NCI-H146 treated with DMSO at 0.1 percent for 48 hours (cell line): Measurements from ENCODE around the gene LY6G6D.

ENCODE experiments used
- DNase-seq: peaks from one replicate; lab custom pipeline; 2025; ENCODE audit not compliant: unreplicated experiment; lab: John Stamatoyannopoulos, UW

The LY6G6D gene

DNA sequence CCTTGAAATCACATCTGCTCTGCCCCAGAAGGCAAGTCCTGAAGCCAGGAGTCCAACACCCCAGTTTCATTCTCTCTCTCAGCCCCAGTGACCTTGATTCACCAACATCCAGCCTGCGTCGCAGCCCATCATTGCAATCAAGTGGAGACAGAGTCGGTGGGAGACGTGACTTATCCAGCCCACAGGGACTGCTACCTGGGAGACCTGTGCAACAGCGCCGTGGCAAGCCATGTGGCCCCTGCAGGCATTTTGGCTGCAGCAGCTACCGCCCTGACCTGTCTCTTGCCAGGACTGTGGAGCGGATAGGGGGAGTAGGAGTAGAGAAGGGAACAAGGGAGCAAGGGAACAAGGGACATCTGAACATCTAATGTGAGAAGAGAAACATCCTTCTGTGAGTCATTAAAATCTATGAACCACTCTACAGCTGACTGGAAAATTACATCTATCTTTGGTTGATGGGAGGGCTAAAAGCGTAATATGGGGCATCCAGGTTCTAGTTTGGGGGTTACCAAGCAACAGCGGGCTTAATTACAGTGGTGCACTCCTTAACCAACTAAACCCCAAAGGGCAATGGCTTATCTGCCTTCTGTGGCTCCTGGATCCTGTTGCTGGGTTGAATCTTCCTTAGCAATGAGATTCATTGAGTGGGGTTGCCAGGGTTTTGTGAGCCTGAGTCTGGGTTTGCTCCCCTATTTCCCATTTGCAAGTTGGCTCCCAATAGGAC lies 2.5 kb downstream of the LY6G6D start:
- no peak for DNase-seq

DNA sequence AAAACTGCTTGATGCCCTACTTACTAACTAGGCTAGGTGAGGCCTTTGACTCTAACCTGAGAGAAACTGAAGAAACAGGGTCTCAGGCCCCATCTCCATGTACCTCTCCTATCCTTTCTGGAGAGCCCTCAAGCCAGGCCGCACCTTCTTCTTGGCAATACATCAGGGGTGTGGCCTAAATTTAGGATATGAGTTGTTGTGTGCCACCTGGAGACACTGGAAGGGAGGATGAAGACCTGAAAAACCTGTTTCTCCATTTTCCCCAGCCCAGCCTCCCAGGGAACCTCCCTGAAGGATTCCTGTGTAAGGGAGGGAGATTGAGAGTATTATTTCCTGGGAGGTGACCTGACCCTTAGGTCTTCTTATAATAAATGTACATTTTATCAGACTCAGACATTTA lies 3.1 kb downstream of the LY6G6D start:
- no peak for DNase-seq

DNA sequence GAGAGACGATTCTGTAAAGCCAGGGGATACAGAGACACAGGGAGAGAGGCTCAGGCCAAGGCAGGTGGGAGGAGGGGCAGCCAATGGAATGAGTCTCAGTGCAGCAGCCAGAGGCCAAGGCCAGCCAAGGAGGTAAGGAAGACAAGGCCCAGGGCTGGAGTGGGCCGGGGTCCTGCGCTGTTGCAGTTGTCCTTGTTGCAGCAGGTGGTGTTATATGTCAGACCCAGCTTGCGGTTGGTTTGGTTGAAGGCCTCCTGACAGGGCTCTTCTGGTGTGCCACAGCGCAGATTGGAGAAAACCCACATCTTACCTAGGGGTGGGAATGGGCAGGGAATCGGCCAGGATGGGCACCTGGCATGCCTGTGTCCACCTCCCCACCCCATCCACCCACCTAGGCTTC lies 3.9 kb downstream of the LY6G6D start:
- no peak for DNase-seq

DNA sequence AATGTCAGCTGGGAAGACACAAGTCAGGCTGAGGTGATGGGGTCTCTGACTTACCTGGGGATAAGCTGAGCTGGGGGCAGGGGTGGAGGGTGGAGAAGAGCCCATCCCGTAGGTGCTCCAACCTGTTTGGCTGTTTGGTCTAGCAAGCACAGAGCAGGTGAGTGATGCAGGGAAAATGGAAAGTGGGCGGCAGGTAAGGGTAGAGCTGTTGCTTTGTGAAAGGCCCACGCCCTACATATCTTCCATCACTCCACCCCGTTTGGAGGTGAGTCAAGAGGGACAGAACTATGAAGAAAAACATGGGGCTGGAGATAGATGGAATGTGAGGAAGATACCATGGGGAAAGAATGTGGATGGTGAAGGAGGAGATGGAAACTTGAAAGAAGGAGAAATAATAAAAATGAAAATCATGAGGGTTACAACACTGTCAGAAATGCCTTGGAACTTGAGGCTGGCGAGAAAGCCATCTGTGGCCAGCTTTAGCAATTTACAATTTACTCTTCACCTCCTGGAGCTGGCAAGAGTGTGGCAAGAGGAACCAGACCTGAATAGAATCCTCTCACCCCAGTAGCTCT lies 5.1 kb downstream of the LY6G6D start:
- DNase-seq = no peak

DNA sequence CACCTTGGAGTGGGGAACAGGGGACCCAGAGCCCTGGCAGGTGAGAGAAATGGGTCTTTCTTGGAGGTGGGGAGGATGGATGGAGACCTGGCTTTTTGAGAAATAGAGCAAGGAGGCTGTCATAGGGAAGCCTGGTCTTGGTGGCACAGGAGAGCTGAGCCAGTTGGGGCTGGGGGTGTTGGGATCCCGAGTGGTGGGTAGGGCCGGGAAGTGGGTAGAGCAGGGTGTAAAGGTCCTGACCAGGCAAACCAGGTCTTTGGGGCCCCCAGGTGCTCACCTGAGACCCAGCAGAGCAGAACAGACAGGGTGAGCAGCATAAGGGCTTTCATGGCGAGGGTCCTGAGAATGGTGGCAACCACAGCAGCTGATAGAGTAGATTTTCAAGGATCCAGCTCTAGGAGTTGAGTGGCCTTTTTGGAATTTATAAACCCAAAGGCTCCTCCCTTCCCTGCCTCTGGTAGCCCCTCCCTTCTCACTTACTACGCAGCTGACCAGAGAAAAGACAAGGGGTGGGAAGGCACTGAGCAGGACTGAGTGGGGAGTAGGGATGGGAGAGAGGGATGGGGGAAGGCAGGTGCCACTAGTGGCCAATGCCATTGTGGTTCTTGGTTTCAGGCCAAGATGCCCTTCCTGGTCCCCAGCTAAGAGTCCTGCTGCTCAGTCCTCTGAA lies 6.3 kb downstream of the LY6G6D start, which contains the start of gene LY6G6C:
Gene LY6G6C (minus strand): TSS at position 396 of the 670 bp plus-strand sequence. CDS start 67 bp downstream, at position 329.
- DNase-seq = no peak

DNA sequence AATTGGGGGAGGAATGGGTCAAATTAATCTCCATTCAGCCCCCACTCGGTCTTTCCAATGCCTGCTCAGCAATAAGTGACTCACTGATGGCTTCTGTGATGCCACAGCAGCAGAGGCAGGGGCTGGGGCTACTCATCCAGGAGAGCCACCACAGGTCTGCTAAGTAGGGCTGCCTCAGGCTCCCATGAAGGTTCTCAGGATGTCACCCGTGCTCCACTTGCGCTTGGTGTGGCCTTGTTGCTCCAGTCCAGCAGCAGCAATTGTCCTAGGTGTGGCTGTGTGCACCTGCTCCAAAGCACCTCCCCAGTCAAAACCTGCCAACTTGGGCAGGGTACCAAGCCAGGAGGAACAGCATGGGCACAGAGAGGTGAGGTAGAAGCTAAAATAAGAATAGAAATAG lies 7.0 kb downstream of the LY6G6D start:
- no peak for DNase-seq

DNA sequence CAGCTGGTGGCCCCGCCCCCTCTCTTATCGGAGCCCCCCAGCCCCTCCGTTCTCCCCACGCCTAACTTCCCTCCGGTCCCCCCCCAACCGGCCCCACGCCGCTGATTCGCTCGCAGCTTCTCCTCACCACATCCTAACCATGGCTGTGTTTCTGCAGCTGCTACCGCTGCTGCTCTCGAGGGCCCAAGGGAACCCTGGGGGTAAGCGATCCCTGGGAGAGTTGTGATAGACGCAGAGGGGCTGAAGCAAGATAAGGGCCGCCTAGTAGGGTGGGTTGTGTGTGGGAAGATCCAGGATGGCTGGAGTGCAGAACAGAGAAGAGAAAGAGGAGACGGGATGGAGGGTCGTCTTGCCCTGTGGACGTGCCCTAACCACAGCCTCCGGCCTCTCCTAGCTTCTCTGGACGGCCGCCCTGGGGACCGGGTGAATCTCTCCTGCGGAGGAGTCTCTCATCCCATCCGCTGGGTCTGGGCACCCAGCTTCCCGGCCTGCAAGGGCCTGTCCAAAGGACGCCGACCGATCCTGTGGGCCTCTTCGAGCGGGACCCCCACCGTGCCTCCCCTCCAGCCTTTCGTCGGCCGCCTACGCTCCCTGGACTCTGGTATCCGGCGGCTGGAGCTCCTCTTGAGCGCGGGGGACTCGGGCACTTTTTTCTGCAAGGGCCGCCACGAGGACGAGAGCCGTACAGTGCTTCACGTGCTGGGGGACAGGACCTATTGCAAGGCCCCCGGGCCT lies 8.3 kb downstream of the LY6G6D start, which contains the start of gene MPIG6B:
Gene MPIG6B (plus strand): TSS at position 129 of the 735 bp plus-strand sequence. CDS start 11 bp downstream, at position 140.
- no peak for DNase-seq

DNA sequence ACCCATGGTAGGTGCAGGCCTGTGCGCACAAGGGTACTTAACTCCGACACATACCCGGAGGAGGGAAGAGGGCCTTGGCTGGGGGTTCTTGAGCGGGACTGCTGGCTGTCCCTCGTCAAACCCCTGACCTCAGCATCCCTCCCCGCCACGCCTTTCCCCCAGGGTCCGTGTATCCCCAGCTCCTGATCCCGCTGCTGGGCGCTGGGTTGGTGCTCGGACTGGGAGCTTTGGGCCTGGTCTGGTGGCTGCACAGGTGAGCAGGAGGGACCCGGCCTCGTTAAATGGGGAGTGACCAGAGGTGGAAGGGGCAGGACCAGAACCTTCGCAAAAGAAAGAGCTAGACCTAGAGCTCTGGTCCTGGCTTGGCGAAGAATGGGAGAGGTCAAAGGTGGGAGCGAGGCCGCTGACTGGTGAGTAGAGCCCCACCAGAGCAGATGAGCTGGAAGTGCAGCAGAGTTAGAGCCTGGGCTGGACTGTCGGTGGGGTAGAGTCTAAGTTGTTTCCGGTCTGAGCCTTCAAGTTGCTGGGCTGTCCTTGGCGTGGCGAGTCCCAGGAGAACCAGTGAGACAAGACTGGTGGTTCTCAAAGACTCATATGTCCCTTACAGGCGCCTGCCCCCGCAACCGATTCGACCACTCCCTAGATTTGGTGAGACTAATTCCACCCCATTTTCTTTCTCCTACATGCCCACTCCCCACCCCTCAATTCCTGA lies 9.0 kb downstream of the LY6G6D start:
- DNase-seq = no peak

DNA sequence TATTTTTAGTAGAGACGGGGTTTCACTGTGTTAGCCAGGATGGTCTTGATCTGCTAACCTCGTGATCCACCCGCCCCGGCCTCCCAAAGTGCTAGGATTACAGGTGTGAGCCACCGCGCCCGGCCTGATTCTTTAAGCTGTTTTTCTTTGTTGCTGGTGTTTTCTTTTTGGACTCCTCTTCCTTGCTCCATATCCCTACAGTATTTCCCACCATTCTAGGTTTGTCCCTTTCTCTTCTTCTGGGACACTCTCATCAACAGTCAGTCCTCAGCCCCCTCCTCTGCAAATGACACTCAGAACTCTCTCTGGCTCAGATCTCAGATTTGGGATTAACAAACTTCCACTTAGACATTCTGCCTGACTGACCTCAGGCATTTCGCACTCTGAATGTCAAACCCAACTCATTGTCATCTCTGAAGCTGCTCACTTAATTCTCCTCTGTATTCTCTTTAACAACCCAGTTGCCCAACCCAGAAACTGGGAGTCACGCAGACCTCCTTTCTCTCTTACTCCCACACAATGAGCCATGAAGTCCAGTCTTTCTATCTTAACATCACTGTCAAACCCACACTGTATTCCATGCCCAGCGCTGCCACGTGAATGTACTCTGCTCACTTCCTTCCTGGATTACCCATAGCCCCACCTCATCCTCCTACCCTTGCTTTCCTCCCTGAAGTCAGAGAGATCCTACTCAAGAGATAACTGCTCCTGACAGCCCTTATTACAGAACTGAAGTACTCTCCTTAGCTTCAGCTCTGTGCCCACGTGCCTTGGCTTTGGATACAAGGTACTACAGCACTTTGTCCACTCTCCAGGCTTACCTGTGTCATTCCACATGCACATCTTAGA lies 10.6 kb downstream of the LY6G6D start:
- DNase-seq = no peak

DNA sequence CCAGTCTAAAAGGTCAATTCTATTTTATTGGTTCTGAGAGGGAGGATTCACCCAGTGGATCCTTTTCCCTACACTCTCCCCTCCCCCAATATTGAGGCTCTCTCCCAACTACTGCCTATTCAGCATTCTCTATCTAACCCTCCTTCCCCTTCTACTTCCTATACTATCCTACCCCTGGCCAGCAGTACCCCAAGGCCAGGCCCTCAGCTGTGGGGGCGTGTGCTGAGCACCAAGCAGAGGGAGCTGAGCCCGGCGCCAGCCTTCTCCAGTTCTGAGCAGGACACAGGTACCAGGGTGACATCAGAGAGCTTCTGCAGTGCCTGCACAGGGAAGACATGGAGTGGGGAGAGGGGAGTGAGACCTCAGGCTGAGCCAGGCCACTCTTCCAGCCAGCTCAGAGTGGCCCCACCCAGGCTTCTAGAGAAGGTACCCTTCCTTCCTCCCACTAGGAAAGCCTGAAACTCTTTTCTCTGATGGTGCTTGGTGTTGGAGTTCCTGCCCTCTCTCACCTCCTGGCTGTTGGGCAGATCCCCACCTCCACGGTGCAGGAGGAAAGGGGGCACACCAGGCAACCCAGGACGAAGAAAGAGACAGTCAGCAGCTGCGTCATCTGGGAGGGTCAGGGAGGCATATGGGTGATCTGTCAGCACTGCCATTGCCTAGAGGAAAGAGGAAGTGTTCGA lies 12.0 kb downstream of the LY6G6D start:
- DNase-seq = no peak

DNA sequence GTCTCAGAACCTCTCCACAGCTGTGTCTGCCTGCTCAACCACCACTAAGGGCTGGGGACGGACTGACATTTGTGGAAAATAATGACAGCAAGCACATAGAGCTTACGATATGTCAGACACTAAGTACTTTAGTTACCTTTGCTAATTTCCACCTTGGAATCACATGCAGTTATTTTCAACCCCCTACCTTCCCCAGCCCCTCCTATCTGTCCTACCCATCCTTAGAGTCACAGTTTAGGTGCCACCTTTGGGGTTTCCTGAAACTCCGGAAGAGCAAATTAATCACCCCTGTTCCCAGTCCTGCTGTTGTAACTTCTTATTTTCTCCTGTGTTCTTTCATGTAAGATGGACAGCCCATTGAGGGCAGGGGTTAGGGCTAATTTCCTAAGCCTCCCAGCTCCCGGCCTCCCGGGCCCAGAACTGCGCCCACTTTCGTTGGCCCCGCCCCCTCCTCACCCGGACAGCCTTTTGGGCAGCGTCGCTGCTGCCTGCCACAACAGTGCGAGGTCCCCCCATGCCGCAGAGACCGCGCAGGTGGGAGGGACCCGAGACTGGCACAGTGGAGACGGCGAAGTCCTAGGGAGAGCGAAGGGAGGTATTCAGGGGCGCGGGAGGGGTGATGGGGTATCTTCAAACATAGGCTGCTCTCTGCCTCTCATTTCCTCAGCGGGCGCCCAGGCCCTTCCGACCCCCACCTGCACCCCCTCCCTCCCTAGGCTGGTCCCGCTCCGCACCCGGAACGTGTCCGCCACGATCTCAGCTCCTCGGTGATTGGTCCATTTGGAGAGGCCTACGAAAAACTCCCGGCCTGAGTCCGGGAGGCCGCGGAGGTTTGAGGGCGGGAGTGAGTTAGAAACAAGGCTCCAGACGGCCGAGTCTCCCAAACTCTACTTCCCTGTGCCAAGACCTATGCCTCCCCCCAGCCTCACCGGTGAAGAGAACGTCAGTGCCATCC lies 12.8 kb downstream of the LY6G6D start:
- DNase-seq = no peak

DNA sequence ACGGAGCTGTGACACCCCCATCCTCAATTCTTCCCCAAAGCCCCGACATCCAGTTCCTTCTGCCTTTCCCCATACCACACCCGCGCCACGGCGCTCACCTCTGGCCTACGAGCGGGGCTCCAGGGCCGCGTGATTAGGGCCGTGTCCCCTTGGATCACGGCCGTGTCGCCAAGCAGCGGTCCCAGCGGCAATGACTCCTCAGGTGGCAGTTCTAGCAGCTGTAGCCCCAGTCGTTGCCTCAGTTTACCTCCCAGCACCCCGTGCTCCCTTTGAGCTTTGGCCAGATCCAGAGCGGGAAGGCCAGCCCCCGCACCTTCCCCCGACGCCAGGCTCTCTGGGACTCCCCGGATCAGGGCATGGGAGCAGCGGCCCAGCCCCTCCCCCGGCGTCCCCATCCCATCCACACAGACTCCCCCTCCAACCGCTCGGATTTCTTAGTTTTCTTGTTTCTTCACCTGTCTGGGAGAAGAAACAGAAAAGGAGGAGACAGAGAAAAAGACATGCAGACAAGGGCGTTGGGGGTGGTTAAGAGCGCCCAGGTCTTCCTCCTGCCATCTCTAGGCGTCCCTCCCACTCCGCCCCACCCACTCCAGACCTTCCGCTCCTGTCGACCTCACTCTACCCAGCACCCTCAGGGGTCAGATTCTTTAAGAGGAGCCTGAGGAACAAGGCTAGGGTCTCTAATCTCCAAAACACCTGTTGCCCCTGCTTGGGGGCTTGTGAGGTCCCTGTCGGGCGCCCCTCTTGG lies 13.8 kb downstream of the LY6G6D start, which contains the start of gene DDAH2:
Gene DDAH2 (minus strand): TSS at position 533 of the 748 bp plus-strand sequence. CDS start 138 bp downstream, at position 395.
- DNase-seq = no peak

DNA sequence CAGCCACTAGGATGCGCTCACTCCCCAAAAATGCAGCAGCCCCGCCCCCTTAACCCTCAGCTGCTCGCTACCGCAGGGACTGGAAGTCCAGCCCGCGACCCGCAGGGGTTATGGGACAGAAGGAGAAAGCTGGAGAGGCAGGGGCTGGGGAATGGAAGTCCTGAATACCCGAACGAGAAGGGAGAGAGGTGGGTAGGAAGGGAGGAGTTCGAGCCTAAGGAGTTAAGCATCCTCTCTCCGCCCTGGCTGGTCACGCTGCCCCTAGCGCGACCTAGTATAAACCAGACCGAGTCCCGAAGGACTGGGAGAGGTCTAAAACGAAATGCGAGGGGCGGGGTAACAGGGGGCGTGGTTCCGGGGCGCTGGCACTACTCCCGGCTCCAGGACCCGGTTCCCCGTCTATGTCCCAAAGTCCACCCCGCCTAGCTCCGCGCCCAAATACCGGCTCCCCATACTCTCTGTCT lies 14.4 kb downstream of the LY6G6D start:
- no peak for DNase-seq

DNA sequence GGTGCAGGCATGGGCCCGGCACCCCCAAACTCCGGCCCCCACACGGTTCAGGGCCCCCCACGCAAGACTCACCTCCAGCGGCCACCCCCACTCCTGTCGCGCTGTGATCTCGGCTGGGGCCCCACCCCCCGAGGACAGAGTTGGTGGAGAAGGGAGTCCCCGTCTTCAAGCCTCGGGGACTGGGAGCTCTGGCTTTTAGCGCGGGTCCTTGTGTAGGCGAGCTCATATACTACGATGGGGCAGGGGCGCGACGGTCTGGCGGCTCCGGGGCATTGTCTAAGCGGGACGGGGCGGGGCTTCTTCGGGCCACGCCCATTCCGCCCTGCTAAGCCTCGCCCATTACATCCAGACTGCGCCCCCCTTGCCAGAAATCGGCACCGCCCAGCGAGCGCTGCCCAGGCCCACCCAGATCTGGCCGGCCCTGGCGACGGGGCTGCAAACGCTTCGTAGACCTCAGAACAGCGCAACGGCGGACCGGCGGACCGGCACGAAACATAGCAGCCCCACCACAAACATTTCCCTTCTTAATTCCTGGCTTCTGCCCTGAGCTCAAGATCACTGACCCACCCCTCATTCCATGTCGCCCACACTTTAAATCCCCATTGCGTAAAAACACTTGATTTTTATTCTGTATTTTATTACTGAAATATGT lies 15.0 kb downstream of the LY6G6D start:
- DNase-seq = no peak

DNA sequence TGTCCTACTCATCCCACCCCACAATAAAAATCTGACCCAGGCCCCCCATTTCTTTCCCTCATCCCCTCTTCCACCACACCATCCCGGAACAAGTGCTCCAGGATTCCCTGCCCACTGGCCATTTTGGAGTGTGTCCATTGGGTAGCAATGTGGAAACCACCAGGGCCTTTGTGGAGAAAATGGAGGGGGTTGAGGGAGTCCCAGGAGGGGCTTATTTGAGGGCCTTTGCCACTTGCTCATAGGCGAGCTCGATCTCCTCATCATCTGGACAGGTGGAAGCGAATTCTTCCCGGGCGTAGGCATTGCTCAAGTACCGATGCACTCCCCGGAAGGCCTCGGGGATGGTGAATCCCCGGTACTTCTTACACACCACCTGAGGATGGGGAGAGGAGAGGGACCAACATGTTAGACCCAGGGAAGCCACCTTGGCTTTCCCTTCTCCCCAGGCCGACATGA lies 15.5 kb downstream of the LY6G6D start:
- DNase-seq = no peak

DNA sequence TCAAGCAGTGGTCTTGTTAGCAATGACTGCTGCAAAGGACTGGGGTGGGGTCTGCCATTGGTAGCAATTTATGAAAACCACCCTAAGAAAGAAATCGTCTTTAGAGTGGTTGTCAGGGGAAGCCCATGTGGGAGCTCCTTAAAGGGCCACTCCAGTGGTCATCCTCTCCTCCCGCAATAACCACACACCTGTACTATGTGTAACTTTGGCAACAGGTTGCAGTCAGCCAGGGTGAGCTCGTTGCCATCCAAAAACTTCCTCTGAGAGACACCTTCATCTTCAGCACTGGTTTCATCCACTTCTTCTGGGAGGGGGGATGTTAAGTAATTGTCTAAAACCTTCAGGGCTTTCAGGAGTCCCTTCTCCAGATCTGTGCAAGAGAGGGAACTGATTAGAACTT lies 16.9 kb downstream of the LY6G6D start:
- no peak for DNase-seq

DNA sequence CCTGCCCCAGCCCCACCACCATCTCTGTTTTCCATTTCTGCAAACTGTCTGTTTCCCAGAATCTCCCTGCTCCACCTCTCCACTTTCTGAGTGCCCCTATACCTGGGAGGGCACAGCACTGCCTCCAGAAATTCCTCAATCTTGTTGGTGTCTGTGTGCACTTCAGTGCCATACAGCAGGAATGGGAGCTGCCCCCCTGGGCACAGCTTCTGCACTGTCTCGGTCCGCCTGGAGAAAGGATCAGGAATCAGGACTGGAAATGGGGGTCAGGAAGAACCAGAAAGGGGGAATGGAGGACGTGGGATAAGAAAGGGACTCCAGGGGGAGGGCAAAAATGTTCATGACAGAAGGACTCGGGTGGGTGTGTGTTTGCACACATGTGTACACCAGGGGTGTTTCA lies 18.6 kb downstream of the LY6G6D start:
- DNase-seq = no peak
